SH-SY5Y (cell line): ENCODE measurements around the gene TTBK2.

ENCODE experiments used
- GATA2 ChIP-seq: IDR thresholded peaks from 2 replicates; pipeline ENCODE4 v1.6.1; 2011; ENCODE audit warnings: mild to moderate bottlenecking, low read depth, low read length
- GATA3 ChIP-seq: IDR thresholded peaks from 2 replicates; pipeline ENCODE4 v1.6.1; 2011; ENCODE audit warnings: low read depth, mild to moderate bottlenecking, low read length, moderate library complexity

DNA sequence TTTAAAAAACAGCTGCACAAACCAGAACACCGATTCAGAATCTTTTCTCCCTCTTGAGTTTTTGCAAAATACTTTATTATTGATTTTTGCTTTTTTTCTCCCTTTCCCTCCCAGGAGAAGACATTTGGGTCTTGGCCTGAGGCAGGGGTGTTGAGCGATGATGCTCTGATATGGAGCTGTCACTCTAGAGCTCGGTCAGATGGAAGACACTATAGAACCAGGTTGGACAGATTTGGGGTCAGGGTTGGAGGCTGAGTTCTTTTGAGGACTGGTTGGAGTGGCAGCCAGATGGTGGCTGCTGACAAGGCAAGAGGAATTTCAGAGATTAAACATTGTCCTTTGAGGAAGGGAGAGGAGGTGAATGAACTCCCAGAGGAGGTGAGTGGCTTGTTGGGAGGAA is 200.5 kb downstream of the TTBK2 start:
- TF ChIP-seq GATA3 = no peak
- no peak for TF ChIP-seq GATA2
